Progenitor cell of endocrine pancreas (in vitro differentiated cells): ENCODE data around the gene CABP4. TPM values are rescaled to one million over a fixed set of nuclear protein-coding genes. Genes with fewer than 3 reads are reported as not detected.

ENCODE experiments used
- DNase-seq: peaks from one replicate; pipeline ENCODE4 v3.0.0; 2021; ENCODE audit warnings: low spot score; ENCODE audit not compliant: unreplicated experiment
- H3K27ac Mint-ChIP-seq: 2 replicates; pipeline ENCODE4 v1.8.0; 2021; ENCODE audit warnings: mild to moderate bottlenecking, moderate library complexity, mixed read lengths
- H3K27me3 Mint-ChIP-seq: 2 replicates; pipeline ENCODE4 v1.8.0; 2021; ENCODE audit warnings: mixed read lengths
- H3K36me3 Mint-ChIP-seq: 2 replicates; pipeline ENCODE4 v1.8.0; 2022; ENCODE audit warnings: mixed read lengths; ENCODE audit not compliant: insufficient read depth
- H3K4me1 Mint-ChIP-seq: 2 replicates; pipeline ENCODE4 v1.8.0; 2021; ENCODE audit warnings: low read depth, mixed read lengths
- H3K4me3 Mint-ChIP-seq: 2 replicates; pipeline ENCODE4 v1.8.0; 2021; ENCODE audit warnings: low read depth, mild to moderate bottlenecking, moderate library complexity, mixed read lengths
- H3K9me3 Mint-ChIP-seq: 2 replicates; pipeline ENCODE4 v1.8.0; 2021; ENCODE audit warnings: low read depth, mixed read lengths
- total RNA-seq: library from RNA; stranded (reverse); gene quantifications from 2 replicates; pipeline ENCODE4 v1.2.1, GENCODE V29; 2021
- TF ChIP-seq, protein P1 (sequence below): fragments of 200-600 bp; sonication (generic); IDR thresholded peaks from one replicate; pipeline ENCODE4 v1.5.0; 2021; ENCODE audit warnings: antibody characterized with exemption, mild to moderate bottlenecking; ENCODE audit not compliant: unreplicated experiment

CABP4 gene
- total RNA-seq, 1 donor from 2014 or later = not detected

DNA sequence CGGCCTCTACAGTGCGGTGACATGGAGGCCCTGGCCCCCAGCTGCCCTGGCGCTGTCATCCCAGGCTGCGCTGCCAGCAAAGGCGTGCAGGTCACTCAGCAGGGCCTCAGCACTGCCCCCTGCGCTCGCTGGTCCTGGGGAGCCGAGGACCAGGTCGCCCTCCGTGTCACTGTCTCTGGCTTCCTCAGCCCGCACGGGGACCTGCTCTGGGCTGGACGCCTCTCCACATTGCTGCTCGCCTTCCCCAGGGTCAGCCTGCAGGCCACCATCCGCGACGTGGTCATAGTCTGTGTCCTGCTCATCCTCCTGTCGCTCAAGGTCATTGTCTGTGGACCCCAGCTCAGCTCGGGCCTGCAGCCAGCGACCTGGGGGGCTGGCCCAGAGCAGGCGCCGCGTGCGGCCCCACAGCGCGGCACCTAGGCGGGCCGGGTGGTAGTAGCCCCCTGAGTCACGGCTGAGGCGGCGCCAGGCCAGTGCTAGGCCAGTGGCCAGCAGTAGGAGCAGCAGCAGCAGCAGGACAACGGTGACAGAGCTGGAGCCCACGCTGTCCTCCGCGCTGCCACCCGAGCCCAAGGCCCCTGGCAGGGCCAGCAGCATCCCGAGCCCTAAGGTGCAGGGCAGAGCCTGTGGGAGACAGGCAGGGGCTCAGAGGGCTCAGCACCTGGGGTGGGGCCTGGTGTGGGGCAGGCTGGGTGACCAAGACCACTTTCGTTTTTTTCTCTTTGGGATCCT is 19.3 kb upstream of the CABP4 start:
- no peak for DNase-seq
- TF ChIP-seq, protein P1, sequence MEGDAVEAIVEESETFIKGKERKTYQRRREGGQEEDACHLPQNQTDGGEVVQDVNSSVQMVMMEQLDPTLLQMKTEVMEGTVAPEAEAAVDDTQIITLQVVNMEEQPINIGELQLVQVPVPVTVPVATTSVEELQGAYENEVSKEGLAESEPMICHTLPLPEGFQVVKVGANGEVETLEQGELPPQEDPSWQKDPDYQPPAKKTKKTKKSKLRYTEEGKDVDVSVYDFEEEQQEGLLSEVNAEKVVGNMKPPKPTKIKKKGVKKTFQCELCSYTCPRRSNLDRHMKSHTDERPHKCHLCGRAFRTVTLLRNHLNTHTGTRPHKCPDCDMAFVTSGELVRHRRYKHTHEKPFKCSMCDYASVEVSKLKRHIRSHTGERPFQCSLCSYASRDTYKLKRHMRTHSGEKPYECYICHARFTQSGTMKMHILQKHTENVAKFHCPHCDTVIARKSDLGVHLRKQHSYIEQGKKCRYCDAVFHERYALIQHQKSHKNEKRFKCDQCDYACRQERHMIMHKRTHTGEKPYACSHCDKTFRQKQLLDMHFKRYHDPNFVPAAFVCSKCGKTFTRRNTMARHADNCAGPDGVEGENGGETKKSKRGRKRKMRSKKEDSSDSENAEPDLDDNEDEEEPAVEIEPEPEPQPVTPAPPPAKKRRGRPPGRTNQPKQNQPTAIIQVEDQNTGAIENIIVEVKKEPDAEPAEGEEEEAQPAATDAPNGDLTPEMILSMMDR = no peak
- no peaks in the 10 kb centered on the region for H3K27me3 Mint-ChIP-seq
- peaks cover 3% of the 10 kb centered on the region for H3K36me3 Mint-ChIP-seq
- H3K9me3 Mint-ChIP-seq = no peaks in the 10 kb centered on the region
- no peaks in the 10 kb centered on the region for H3K4me1 Mint-ChIP-seq
- no peak overlapping the region for H3K27ac Mint-ChIP-seq
- no peak overlapping the region for H3K4me3 Mint-ChIP-seq

DNA sequence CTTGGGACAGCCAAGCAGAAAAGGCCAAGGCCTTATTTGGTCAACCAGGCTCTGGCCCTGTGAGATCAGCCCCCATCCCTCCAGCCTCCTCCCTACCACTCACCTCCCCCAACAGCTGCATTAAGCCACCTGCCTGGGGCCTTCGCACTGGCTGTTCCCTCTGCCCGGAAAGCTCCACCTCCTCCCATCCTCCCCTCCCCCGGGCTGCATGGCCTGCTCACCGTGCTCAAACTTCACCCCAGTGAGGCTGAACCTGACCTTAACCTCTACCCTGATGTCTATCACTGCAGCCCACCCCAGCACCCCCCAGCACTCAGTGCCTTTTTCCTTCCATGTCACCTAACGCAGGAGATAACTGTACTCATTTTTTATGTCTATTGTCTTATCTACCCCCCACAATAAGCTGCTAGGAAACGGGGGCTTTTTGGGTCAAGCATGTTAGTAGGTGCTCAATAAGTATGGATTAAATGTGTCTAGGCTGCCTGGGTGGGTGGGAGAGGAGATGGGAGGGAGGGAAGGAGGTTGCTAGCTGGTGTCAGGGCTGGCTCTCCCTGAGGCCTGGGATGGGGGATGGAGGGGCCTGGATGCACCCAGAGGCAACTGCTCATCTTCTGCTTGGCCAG is 18.6 kb upstream of the CABP4 start:
- H3K36me3 Mint-ChIP-seq = peaks cover 3% of the 10 kb centered on the region
- no peak for DNase-seq
- H3K9me3 Mint-ChIP-seq = no peaks in the 10 kb centered on the region
- TF ChIP-seq, protein P1 = no peak
- H3K4me3 Mint-ChIP-seq = no peak overlapping the region
- H3K27ac Mint-ChIP-seq = no peak overlapping the region
- H3K27me3 Mint-ChIP-seq = no peaks in the 10 kb centered on the region
- H3K4me1 Mint-ChIP-seq = no peaks in the 10 kb centered on the region

DNA sequence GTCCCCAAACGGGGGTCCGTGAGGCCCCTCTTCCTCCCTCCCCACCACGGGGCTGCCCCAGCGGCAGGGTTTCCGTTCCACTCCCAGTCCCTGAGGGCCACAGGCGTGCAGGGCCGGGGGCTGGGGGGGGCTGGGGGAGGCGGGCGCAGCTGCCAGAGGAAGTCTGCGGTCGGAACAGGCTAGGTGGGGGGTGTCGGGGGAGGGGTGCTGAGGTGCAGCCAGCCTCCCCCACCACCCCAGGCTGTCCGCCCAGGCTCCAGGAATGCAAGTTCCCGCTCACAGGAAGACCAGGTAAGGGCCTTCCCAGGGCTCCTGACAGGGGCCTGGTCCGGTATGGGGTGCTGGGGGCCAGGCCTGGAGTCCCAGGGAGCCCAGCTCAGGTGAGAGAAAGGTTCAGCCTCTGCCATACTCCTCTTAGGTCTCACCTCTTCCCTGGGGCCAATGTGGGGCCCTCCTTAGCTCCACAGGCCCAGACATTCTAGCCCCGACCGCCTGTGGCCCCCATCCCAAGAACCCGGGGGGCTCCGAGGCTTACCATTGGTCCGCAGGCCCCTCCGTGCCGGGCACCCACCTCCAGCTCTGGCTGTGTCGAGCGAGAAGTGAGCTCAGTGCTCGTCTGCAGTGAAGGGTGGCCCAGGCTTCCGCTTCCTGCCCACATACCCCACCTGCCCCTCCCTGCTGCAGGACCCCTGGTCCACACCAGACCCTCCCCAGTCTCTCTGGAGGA is 17.9 kb upstream of the CABP4 start, which contains the start of gene PTPRCAP:
TSS of gene PTPRCAP (minus strand) at position 601 of the 727 bp plus-strand sequence. CDS start at position 538, 63 bp downstream.
- DNase-seq = no peak
- no peaks in the 10 kb centered on the region for H3K9me3 Mint-ChIP-seq
- H3K4me1 Mint-ChIP-seq = no peaks in the 10 kb centered on the region
- H3K27ac Mint-ChIP-seq = no peak within 1 kb of the TSS
- H3K27me3 Mint-ChIP-seq = no peaks in the 10 kb centered on the region
- TF ChIP-seq, protein P1 = no peak
- H3K36me3 Mint-ChIP-seq = no peaks in the 10 kb centered on the region
- H3K4me3 Mint-ChIP-seq = no peak within 1 kb of the TSS

DNA sequence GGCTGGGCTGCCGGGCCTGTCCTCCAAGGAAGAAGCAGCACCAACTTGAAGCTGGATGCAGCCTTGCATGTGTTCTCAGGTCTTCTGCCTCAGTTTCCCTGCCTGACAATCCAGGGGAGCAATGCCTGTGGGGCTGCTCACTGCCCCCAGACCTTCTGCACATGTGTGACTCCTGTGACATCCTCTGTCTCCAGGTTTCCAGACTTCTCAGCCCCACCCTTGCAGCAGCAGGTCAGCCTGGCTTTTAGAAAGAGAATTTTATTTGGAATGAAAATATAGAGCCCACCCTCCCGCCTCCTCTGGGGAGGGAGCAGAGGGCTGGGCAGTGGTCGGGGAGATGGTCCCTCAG is 17.4 kb upstream of the CABP4 start:
- TF ChIP-seq, protein P1 = no peak
- Mint-ChIP-seq H3K27me3 (no peaks in the 10 kb centered on the region), H3K36me3 (no peaks in the 10 kb centered on the region), H3K9me3 (no peaks in the 10 kb centered on the region), H3K4me3 (no peak overlapping the region), H3K4me1 (peaks cover 2% of the 10 kb centered on the region), H3K27ac (no peak overlapping the region)
- DNase-seq = no peak

DNA sequence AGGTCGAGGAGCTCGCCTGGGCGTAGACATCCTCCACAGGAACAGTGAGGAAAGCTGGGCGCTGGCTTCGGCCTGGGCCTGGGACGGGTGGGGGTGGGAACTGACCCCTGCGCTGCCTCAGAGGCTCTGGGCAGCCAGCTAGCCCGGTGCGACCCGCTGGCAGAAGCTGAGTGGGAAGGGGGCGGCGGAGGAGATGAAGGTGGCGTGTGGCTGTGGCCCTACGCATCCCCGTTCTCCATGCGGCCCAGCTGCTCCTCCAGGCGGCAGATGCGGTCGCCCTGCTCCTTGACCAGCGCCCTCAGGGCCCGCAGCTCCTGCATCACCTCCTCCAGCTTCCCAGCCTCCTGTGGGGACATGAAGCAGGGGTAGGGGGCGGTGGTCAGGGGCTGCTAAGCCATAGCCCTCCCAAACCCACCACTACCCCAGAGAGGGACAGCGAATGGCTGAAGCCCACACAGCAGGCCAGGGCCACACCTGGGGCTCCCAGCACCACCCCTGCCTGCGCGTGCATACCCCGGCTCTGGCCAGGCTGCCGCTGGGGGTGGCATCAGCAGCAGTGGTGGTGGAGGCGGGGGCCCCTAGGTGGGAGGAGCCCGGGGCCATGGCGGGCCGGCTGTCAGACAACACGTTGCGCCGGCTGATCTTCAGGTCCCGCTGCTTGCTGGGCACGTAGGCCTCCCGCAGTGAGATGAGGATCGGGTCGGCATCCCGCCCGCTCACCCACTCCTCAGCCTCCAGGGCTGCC is 16.8 kb upstream of the CABP4 start:
- no peaks in the 10 kb centered on the region for H3K9me3 Mint-ChIP-seq
- H3K27ac Mint-ChIP-seq = no peak overlapping the region
- TF ChIP-seq, protein P1 = no peak
- no peak overlapping the region for H3K4me3 Mint-ChIP-seq
- no peaks in the 10 kb centered on the region for H3K36me3 Mint-ChIP-seq
- H3K4me1 Mint-ChIP-seq = peaks cover 2% of the 10 kb centered on the region
- H3K27me3 Mint-ChIP-seq = no peaks in the 10 kb centered on the region
- DNase-seq = no peak
